SK-N-SH treated with all-trans-retinoic acid at 6 μM for 48 hours (cell line): ENCODE data around the gene KCNIP1.

Source experiments
- PPARA ChIP-seq: fragments of 250-450 bp; sonication (Bioruptor Pico); IDR thresholded peaks from 2 replicates; pipeline ENCODE4 v1.5.0; 2020; ENCODE audit warnings: mild to moderate bottlenecking, borderline replicate concordance
- TF ChIP-seq, protein P1 (sequence below): fragments of 250-450 bp; sonication (Bioruptor Pico); IDR thresholded peaks from 2 replicates; pipeline ENCODE4 v1.8.0; 2021; ENCODE audit warnings: low read depth, mild to moderate bottlenecking, moderate library complexity, borderline replicate concordance

GRCh38 chr5:170627271-170627670, 123.5 kb downstream of the KCNIP1 start:
- TF ChIP-seq PPARA (CRISPR knock-in tag), result no peak
- TF ChIP-seq, protein P1, sequence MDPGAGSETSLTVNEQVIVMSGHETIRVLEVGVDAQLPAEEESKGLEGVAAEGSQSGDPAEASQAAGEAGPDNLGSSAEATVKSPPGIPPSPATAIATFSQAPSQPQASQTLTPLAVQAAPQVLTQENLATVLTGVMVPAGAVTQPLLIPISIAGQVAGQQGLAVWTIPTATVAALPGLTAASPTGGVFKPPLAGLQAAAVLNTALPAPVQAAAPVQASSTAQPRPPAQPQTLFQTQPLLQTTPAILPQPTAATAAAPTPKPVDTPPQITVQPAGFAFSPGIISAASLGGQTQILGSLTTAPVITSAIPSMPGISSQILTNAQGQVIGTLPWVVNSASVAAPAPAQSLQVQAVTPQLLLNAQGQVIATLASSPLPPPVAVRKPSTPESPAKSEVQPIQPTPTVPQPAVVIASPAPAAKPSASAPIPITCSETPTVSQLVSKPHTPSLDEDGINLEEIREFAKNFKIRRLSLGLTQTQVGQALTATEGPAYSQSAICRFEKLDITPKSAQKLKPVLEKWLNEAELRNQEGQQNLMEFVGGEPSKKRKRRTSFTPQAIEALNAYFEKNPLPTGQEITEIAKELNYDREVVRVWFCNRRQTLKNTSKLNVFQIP (CRISPR knock-in tag), result no peak
